Right atrium auricular region (tissue), 2 donors: Measurements from ENCODE around the gene DNMT3A. TPM values are rescaled to one million over a fixed set of nuclear protein-coding genes. Genes with fewer than 3 reads are reported as not detected.
"Not testable (repeated sequence)": the region's sequence is repeated elsewhere in the genome, so short reads cannot be mapped to it uniquely, and the experiment has no call there.

Experiments used
- DNase-seq: peaks from one replicate; pipeline ENCODE4 v3.0.0-alpha.2; 2019; ENCODE audit warnings: low spot score
- H3K27ac ChIP-seq, 2 donors: fragments of 200-600 bp; sonication (generic); 1 replicate in 1 of 2; 2 replicates in 1 of 2; pipeline ENCODE4 v1.5.1; 2016 to 2019
- H3K27me3 ChIP-seq, 2 donors: fragments of 200-600 bp; sonication (generic); one replicate each; pipeline versions ENCODE4 v1.5.1 to v1.6.0; 2017 to 2019
- H3K36me3 ChIP-seq: fragments of 200-600 bp; sonication (generic); one replicate; pipeline ENCODE4 v1.5.1; 2016
- H3K4me1 ChIP-seq, 2 donors: fragments of 200-600 bp; sonication (generic); one replicate each; pipeline versions ENCODE4 v1.5.1 to v1.6.0; 2017 to 2019
- H3K4me3 ChIP-seq, 2 donors: fragments of 200-600 bp; sonication (generic); 1 replicate in 1 of 2; 2 replicates in 1 of 2; pipeline ENCODE4 v1.5.1; 2017 to 2019; ENCODE audit warnings: mild to moderate bottlenecking in 1 of 2, moderate library complexity in 1 of 2
- H3K9me3 ChIP-seq, 2 donors: fragments of 200-600 bp; sonication (generic); one replicate each; pipeline ENCODE4 v1.5.1; 2019
- total RNA-seq, 2 donors: library from RNA; depleted of rRNA; stranded (reverse); fragments of >200 nt; gene quantifications; one replicate each; pipeline ENCODE4 v1.1.0, GENCODE V29; 2016
- TF ChIP-seq, protein P1 (sequence below), 2 donors: fragments of 200-600 bp; sonication (generic); IDR thresholded peaks; one replicate each; pipeline ENCODE4 v1.5.1; 2019; ENCODE audit warnings: antibody characterized with exemption in 2 of 2

Gene DNMT3A
- total RNA-seq, 2 donors from 2014 or later = 6.0 to 8.1 TPM

DNA sequence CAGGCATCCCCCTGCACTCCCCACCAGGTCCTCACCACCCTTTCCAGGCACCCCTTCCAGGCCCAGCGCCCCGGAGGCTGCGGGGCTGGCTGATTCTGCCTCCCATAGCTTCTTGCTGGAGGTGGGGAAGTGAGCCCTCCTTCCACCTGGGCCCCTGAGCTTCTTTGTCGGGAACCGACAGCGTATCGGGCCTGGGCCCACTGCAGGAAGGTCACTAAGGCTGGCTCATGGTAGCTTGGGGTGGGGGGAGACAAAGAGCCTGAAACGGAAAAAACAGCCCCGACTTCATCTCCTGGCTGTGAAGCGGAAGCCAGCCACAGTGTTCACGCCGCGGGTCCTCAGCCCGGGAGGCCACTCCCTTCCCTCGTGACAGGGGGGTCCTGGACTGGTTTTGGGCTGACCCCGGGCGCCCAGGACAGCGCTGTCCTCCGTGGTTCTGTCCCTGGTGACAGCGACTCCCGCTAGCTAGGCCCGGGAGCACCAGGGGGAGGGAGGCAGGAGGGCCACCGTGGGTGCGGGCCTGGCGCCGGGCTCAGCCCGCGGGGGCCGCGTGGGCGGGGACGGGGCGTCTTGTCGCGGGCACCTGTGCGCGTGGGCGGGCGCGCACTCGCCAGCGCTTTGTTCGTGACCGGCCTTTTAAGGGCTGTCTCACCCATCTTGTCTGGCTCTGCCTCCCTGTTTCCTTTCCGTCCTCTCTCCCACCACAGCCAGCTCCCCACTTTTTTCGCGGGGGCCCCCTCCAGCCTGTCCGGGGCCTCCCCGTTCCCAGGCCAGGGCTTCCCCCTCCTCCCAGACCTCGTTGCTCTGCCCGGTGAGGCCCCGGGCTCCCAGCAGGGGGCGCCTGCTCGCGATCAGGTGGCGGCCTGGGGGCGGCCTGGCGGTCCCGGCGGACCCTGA is 64.9 kb downstream of the DNMT3A start:
- Histone ChIP-seq H3K27me3 (no peaks in the 10 kb centered on the region), H3K27ac (peak overlapping the region; percentile 74 to 81), H3K4me1 (peaks cover 0 to 55% of the 10 kb centered on the region in 2 donors), H3K36me3 (peaks cover 21% of the 10 kb centered on the region), H3K9me3 (no peaks in the 10 kb centered on the region), H3K4me3 (peak overlapping the region; percentile 15 to 45)
- TF ChIP-seq, protein P1, sequence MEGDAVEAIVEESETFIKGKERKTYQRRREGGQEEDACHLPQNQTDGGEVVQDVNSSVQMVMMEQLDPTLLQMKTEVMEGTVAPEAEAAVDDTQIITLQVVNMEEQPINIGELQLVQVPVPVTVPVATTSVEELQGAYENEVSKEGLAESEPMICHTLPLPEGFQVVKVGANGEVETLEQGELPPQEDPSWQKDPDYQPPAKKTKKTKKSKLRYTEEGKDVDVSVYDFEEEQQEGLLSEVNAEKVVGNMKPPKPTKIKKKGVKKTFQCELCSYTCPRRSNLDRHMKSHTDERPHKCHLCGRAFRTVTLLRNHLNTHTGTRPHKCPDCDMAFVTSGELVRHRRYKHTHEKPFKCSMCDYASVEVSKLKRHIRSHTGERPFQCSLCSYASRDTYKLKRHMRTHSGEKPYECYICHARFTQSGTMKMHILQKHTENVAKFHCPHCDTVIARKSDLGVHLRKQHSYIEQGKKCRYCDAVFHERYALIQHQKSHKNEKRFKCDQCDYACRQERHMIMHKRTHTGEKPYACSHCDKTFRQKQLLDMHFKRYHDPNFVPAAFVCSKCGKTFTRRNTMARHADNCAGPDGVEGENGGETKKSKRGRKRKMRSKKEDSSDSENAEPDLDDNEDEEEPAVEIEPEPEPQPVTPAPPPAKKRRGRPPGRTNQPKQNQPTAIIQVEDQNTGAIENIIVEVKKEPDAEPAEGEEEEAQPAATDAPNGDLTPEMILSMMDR (IDR thresholded peaks at IDR 0.05) = peak; percentile 80 to 95
- DNase-seq = no peak

DNA sequence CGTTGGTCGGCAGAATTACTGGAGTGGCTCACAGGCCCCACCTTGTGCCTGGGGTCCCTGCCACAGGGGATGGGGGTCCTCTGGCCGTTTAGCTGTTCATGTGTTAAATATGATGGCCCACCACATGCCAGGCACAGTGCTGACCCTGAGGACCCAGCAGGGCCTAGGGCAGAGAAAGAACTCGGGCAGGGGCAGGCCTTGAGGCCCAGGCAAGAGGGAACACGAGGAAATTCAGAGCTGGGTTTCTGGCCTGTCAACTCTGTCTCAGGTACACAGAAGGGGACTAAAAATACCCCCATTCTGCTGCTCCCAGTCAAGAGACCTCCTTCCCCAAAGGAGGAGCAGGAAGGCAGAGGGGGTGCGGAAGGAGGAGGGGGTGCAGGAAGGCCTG is 66.2 kb downstream of the DNMT3A start:
- H3K27me3 ChIP-seq = no peaks in the 10 kb centered on the region
- DNase-seq = no peak
- TF ChIP-seq, protein P1 (IDR thresholded peaks at IDR 0.05) = no peak
- H3K4me1 ChIP-seq = peaks cover 0 to 55% of the 10 kb centered on the region in 2 donors
- H3K9me3 ChIP-seq = no peaks in the 10 kb centered on the region
- no peak overlapping the region for H3K4me3 ChIP-seq
- H3K36me3 ChIP-seq = peaks cover 22% of the 10 kb centered on the region
- peak overlapping the region; percentile 10 to 27 for H3K27ac ChIP-seq

DNA sequence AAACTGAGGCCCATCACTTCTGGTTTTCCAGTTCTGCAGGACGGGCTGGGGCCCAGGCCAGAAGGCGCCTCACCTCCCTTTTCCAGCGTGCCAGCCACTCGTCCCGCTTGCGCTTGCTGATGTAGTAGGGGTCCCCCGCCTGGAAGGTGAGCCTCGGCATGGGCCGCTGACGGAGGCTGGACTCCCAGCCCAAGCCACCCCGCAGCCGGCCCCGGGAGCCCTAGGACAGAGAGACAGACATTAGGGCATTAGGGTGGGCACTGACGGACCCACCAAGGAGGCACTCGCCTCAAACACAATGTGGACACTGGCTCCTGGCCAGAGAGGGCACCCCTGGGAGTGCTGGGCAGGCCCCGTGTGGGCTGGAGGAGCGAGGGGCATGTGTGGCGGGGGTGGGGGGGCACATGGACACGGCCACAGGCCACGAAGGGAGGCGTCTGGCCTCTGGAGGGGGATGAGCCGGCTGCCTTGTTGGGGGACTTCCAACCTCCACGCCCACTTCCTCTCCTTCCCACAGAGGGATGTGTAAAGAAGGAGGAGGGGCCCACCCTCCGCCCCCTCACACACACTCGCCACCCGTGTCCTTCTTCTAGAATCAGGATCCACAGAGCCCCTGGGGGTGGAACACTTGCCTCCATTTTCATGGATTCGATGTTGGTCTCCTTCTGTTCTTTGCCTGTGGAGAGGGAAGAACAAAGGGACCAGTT is 66.7 kb downstream of the DNMT3A start:
- DNase-seq = no peak
- Histone ChIP-seq H3K36me3 (peaks cover 22% of the 10 kb centered on the region), H3K4me3 (no peak overlapping the region), H3K9me3 (no peaks in the 10 kb centered on the region), H3K4me1 (peaks cover 0 to 55% of the 10 kb centered on the region in 2 donors), H3K27me3 (no peaks in the 10 kb centered on the region), H3K27ac (peak overlapping the region; percentile 10 to 27)
- TF ChIP-seq, protein P1 (IDR thresholded peaks at IDR 0.05) = no peak

DNA sequence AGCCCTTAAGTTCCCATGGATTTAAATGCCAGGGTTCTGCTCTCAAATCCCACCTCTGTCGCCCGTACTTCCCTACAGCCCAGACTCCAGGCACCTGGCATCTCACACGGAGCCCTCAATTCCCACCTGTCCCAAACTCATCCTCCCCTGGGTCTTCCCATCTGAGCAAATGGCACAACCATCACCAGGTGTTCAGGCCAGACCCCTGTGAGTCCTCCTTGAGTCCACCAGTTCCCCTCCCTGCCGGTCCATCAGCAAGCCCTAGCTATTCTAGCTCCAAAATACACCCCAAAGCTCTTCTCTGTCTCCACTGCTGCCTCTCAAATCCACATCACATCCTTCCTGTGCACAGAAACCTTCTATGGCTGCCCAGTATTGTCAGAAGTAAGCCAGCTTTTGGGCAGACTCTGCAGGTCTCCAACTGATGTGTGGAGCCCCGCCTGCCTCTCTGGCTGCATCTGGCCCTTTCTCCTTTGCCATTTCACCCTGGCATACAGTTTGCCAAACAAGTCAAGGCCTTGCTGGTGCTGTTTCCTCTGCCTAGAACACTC is 67.7 kb downstream of the DNMT3A start:
- Histone ChIP-seq H3K27me3 (no peaks in the 10 kb centered on the region), H3K4me1 (peaks cover 0 to 46% of the 10 kb centered on the region in 2 donors), H3K4me3 (no peak overlapping the region), H3K9me3 (no peaks in the 10 kb centered on the region), H3K36me3 (peaks cover 22% of the 10 kb centered on the region), H3K27ac (peak overlapping the region in 1 of 2 donors; percentile 22)
- TF ChIP-seq, protein P1 (IDR thresholded peaks at IDR 0.05) = no peak
- no peak for DNase-seq

DNA sequence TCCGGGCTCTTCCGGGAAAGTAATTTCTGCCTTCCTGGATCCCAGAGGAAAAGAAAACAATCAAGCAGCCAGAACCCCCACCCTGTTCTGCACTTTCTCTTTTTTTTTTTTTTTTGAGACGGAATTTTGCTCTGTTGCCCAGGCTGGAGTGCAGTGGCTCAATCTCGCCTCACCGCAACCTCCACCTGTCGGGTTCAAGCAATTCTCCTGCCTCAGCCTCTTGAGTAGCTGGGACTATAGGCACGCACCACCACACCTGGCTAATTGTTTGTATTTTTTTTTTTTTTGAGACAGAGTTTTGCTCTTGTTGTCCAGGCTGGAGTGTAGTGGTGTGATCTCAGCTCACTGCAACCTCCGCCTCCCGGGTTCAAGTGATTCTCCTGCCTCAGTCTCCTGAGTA is 69.0 kb downstream of the DNMT3A start:
- H3K4me1 ChIP-seq = peaks cover 0 to 34% of the 10 kb centered on the region in 2 donors
- not testable (repeated sequence) for DNase-seq

DNA sequence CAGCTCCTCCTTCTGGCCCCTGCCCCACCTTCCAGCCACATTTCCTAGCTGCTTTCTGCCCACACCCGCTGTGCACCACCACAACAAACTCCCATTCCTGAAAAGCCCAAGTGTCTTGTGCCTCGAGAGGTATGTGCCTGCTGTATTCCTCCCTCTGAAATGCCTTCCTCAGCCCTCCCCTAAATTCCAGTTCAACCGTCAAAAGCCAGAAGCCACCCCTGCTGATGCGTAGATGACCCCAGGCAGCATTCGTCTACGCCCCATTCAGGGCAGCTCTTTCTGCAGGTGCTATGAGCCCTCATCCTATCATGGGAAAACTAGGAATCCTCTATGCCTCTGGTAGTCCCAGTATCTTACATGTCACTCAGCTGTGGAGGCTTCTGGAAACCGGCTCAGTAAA is 71.7 kb downstream of the DNMT3A start:
- Histone ChIP-seq H3K27ac (no peak overlapping the region), H3K9me3 (no peaks in the 10 kb centered on the region), H3K4me3 (no peak overlapping the region), H3K4me1 (peaks cover 0 to 11% of the 10 kb centered on the region in 2 donors), H3K36me3 (peaks cover 35% of the 10 kb centered on the region), H3K27me3 (no peaks in the 10 kb centered on the region)
- no peak for DNase-seq
- TF ChIP-seq, protein P1 (IDR thresholded peaks at IDR 0.05) = no peak

More for the DNA sequence above, 69.0 kb downstream of the DNMT3A start:
- H3K27ac ChIP-seq, H3K9me3 ChIP-seq, H3K27me3 ChIP-seq, H3K4me3 ChIP-seq: not testable (repeated sequence)
- peaks cover 29% of the 10 kb centered on the region for H3K36me3 ChIP-seq
